Lung (tissue), 12 donors: ENCODE data around the gene PSMD8. TPM values are rescaled to one million over a fixed set of nuclear protein-coding genes. Genes with fewer than 3 reads are reported as not detected.

Experiments used
- ATAC-seq: fragments of 200-7000 bp; cut with Tn5 transposase; one replicate; pipeline ENCODE4 v1.9.1; 2020; ENCODE audit warnings: moderate number of reproducible peaks; ENCODE audit not compliant: insufficient read depth, low FRiP score
- DNase-seq, 3 donors: peaks; one replicate each; pipeline ENCODE4 v3.0.0-alpha.2; 2013 to 2017
- H3K27ac ChIP-seq, 2 donors: one replicate each; pipeline ENCODE4 v1.5.1; 2013; ENCODE audit warnings: mild to moderate bottlenecking in 2 of 2, moderate library complexity in 2 of 2, control low read depth in 1 of 2, inconsistent platforms in 1 of 2, low read depth in 1 of 2, low read length in 1 of 2
- H3K27me3 ChIP-seq, 3 donors: one replicate each; pipeline ENCODE4 v1.5.1; 2013; ENCODE audit warnings: low read length in 2 of 3; ENCODE audit not compliant: control insufficient read depth in 3 of 3, insufficient read depth in 3 of 3
- H3K36me3 ChIP-seq, 4 donors: one replicate each; pipeline ENCODE4 v1.5.1; 2013; ENCODE audit warnings: low read length in 4 of 4, mild to moderate bottlenecking in 1 of 4, moderate library complexity in 1 of 4; ENCODE audit not compliant: control insufficient read depth in 4 of 4, insufficient read depth in 4 of 4
- H3K4me1 ChIP-seq, 5 donors: one replicate each; pipeline ENCODE4 v1.5.1; 2013; ENCODE audit warnings: low read length in 5 of 5, mild to moderate bottlenecking in 2 of 5, moderate library complexity in 1 of 5; ENCODE audit not compliant: control insufficient read depth in 5 of 5, insufficient read depth in 5 of 5
- H3K4me3 ChIP-seq: one replicate; pipeline ENCODE4 v1.5.1; 2013; ENCODE audit warnings: mild to moderate bottlenecking, control low read depth, moderate library complexity
- H3K9ac ChIP-seq, 2 donors: one replicate each; pipeline ENCODE4 v1.5.1; 2013; ENCODE audit warnings: low read length in 2 of 2, control low read depth in 1 of 2; ENCODE audit not compliant: insufficient read depth in 1 of 2
- H3K9me3 ChIP-seq, 4 donors: one replicate each; pipeline ENCODE4 v1.5.1; 2013; ENCODE audit warnings: low read length in 3 of 4, mild to moderate bottlenecking in 1 of 4, moderate library complexity in 1 of 4; ENCODE audit not compliant: control insufficient read depth in 4 of 4, insufficient read depth in 3 of 4
- WGBS, 2 donors: extraction: QIAGEN DNeasy Blood & Tissue Kit; methylation state at CpG; one replicate each; pipeline ENCODE4 v1.1.7; 2013; 5-methylcytosine and 5-hydroxymethylcytosine counted together
- polyA plus RNA-seq, 2 donors: library from polyadenylated mRNA; stranded (reverse); fragments of 200-250 nt; gene quantifications; one replicate each; pipeline ENCODE4 v1.2.1, GENCODE V29; 2013
- total RNA-seq, 2 donors: library from RNA; depleted of rRNA in 1 of 2; stranded (reverse); fragments of >200 nt in 1 of 2; gene quantifications; one replicate each; pipeline ENCODE4 v1.2.1, GENCODE V29; 2014 to 2021
- TF ChIP-seq, protein P1 (sequence below): IDR thresholded peaks from 2 replicates; pipeline ENCODE4 v1.5.1; 2012; ENCODE audit warnings: mild to moderate bottlenecking; ENCODE audit errors: control extremely low read depth, extremely low read depth
- donor health status: control.
- donor health status: control.
- donor health status: Bipolar disorder and iron deficiency.
- donor health status: healthy.
- donor health status: DM: yes; HTN: yes; CAD: no.

The PSMD8 gene
- total and polyA plus RNA-seq, 4 donors, result 65.4 to 233 (median 149) TPM

DNA sequence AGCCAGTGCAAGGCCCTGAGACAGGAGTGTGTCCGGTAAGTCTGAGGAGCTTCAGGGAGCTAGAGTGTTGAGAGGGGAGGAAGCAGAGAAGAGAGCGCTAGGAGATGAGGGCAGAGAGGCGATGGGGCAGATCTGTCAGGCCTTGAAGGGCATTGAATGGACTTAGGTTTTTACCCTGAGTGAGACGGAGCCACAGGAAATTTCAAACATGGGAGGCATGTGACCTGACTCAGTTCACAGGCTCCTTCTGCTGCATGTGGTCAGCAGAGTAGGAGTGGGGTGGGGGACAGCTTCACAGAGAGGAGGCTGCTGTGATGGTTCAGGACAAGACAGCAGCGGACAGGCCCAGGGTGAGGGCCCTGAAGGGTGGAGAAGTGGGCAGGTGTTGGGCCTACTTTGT is 26.0 kb downstream of the PSMD8 start:
- Histone ChIP-seq H3K36me3 (peaks cover 0 to 6% (median 5%) of the 10 kb centered on the region in 4 donors), H3K4me1 (peaks cover 0 to 2% (median 0%) of the 10 kb centered on the region in 5 donors), H3K27ac (no peak overlapping the region), H3K9ac (no peak overlapping the region), H3K27me3 (peaks cover 14 to 29% (median 14%) of the 10 kb centered on the region in 3 donors), H3K9me3 (peaks cover 0 to 2% (median 0%) of the 10 kb centered on the region in 4 donors), H3K4me3 (no peak overlapping the region)
- WGBS, 2 donors, result 79 to 86% methylated on average over 5 of the region's 5 CpGs
- DNase-seq, result no peak
- TF ChIP-seq, protein P1, sequence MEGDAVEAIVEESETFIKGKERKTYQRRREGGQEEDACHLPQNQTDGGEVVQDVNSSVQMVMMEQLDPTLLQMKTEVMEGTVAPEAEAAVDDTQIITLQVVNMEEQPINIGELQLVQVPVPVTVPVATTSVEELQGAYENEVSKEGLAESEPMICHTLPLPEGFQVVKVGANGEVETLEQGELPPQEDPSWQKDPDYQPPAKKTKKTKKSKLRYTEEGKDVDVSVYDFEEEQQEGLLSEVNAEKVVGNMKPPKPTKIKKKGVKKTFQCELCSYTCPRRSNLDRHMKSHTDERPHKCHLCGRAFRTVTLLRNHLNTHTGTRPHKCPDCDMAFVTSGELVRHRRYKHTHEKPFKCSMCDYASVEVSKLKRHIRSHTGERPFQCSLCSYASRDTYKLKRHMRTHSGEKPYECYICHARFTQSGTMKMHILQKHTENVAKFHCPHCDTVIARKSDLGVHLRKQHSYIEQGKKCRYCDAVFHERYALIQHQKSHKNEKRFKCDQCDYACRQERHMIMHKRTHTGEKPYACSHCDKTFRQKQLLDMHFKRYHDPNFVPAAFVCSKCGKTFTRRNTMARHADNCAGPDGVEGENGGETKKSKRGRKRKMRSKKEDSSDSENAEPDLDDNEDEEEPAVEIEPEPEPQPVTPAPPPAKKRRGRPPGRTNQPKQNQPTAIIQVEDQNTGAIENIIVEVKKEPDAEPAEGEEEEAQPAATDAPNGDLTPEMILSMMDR, result no peak
- no peak for ATAC-seq

DNA sequence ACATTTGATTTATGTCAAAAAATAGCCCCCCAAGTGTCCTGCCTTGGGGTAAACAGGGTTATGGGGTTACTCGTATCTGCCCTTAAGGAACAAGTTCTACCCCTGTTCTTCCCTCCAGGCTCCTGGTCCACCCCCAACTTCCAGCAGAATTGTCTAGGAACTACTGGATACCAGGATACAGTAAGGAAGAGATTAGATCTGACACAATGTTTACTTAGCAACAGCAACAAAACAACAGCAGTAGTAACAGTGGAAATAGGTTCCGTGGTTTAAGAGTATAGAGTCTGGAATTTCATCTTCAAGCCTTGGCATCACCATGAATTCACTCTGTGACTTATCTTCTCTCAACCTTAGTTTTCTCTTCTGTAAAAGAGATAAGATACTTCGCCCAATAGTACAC is 26.8 kb downstream of the PSMD8 start:
- peaks cover 0 to 2% (median 0%) of the 10 kb centered on the region in 5 donors for H3K4me1 ChIP-seq
- H3K36me3 ChIP-seq, result peaks cover 0 to 8% (median 6%) of the 10 kb centered on the region in 4 donors
- no peak overlapping the region for H3K9ac ChIP-seq
- H3K27me3 ChIP-seq, result peaks cover 9 to 27% (median 13%) of the 10 kb centered on the region in 3 donors
- no peak for ATAC-seq
- H3K27ac ChIP-seq, result no peak overlapping the region
- no peak overlapping the region for H3K4me3 ChIP-seq
- peaks cover 0 to 2% (median 0%) of the 10 kb centered on the region in 4 donors for H3K9me3 ChIP-seq
- no peak for DNase-seq
- 69 to 82% methylated on average over 3 of the region's 3 CpGs for WGBS, 2 donors
- TF ChIP-seq, protein P1, result no peak

DNA sequence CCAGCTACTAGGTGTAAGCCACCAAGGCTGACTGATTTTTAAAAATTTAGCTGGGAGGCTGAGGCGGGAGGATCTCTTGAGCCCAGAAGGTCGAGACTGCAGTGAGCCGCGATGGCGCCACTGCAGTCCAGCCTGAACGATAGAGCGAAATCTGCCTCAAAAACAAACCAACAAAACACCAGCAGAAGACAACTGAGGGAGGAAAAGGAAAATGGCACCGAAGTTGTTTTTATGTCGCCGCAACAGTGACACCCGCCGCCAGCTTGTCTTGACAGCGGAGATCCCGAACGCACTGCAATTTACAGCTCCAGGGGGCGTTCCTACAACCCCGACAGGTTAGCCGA is 28.2 kb downstream of the PSMD8 start:
- H3K9ac ChIP-seq, result no peak overlapping the region
- 4 to 5% methylated on average over 18 of the region's 18 CpGs for WGBS, 2 donors

More for the DNA sequence above, 28.2 kb downstream of the PSMD8 start:
- Histone ChIP-seq H3K4me3 (no peak overlapping the region), H3K27me3 (peaks cover 3 to 13% (median 9%) of the 10 kb centered on the region in 3 donors), H3K27ac (no peak overlapping the region), H3K9me3 (peaks cover 0 to 2% (median 0%) of the 10 kb centered on the region in 4 donors), H3K36me3 (peaks cover 0 to 14% (median 12%) of the 10 kb centered on the region in 4 donors), H3K4me1 (peaks cover 0 to 2% (median 0%) of the 10 kb centered on the region in 5 donors)
- DNase-seq (no peak), ATAC-seq (no peak)
- TF ChIP-seq, protein P1, result no peak
